ENCODE measurements around the gene VCAN. TPM values are rescaled to one million over a fixed set of nuclear protein-coding genes. Genes with fewer than 3 reads are reported as not detected.

VCAN gene
- total RNA-seq, 6 experiments from 2014 or later, result 18.8 to 25.5 (median 22.5) TPM

DNA sequence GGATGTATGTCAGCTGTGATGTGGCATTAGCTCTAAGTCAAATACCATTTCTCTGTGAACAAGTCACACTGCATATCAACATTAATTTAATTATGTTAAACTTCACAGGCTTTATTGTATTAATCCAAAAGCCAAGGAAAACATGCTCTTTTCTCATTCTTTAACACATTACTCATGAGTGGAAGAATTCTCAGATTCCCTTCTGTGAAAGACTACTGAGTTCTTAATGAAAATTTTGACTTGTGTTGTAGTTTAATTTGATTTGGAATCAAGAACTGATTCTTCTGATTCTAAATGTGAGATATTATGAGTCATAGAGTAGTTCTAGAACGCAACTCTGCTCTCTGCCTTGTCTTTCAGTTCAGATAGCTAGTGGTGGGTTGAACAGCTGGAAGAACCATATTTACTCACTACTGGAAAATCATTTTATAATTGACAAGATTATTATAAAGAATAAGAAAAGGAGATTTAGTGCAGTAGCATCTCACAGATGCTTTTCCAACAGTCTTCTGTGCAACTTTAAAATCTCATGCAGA lies 90.6 kb downstream of the VCAN start:
- Mint-ChIP-seq H3K4me1 (ENCODE audit: low read depth) (peaks cover 27% of the 10 kb centered on the region), H3K9me3 (0 out of 2 replicates have a peak, but pooled peaks cover 7% of the 10 kb centered on the region), H3K36me3 (ENCODE audit: low read depth) (peaks cover 7% of the 10 kb centered on the region), H3K4me3 (no peak overlapping the region), H3K27ac (no peak overlapping the region), H3K27me3 (ENCODE audit: insufficient read depth) (no peaks in the 10 kb centered on the region)
- no peak for DNase-seq
- TF ChIP-seq, protein P1, sequence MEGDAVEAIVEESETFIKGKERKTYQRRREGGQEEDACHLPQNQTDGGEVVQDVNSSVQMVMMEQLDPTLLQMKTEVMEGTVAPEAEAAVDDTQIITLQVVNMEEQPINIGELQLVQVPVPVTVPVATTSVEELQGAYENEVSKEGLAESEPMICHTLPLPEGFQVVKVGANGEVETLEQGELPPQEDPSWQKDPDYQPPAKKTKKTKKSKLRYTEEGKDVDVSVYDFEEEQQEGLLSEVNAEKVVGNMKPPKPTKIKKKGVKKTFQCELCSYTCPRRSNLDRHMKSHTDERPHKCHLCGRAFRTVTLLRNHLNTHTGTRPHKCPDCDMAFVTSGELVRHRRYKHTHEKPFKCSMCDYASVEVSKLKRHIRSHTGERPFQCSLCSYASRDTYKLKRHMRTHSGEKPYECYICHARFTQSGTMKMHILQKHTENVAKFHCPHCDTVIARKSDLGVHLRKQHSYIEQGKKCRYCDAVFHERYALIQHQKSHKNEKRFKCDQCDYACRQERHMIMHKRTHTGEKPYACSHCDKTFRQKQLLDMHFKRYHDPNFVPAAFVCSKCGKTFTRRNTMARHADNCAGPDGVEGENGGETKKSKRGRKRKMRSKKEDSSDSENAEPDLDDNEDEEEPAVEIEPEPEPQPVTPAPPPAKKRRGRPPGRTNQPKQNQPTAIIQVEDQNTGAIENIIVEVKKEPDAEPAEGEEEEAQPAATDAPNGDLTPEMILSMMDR (IDR thresholded peaks at IDR 0.05), result no peak

DNA sequence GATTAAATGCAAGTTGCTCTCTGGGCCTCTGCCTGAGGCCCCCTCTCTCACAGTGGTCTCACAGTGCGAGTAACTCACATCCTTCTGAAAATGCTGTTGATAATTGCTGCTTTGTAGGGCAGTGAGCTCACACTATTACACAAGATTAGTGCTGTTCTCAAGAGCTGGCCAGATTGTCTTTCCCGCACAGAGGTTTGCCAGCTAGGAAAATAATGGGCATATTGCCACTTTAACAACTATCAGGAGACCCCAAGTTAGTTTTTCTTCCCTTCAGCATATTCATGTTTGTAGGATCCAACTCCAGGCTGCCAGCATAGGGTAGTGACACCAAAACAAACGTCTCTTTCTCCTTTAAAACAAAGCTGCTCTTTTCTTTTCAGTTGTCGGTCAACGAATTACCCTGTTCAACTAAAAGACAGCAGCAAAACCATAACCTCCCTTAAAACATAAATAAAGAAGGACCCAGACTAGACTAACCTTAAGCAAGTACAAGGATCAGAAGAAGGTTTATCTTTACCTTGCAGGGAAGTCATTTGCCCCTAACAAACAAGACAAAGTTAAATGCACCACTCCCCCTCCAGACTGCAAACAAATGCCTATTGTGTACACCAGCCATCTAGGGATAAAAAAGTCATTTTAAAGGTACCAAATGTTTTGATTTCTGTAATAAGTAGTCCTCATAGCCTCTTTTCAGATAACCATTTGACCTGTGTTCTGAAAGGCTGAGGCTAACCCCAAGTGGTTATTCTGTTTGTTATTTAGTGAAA lies 91.4 kb downstream of the VCAN start:
- no peaks in the 10 kb centered on the region for H3K27me3 Mint-ChIP-seq (ENCODE audit: insufficient read depth)
- no peak overlapping the region for H3K27ac Mint-ChIP-seq
- no peak for DNase-seq
- peaks cover 32% of the 10 kb centered on the region for H3K4me1 Mint-ChIP-seq (ENCODE audit: low read depth)
- peaks cover 7% of the 10 kb centered on the region for H3K36me3 Mint-ChIP-seq (ENCODE audit: low read depth)
- TF ChIP-seq, protein P1 (IDR thresholded peaks at IDR 0.05), result no peak
- no peak overlapping the region for H3K4me3 Mint-ChIP-seq
- H3K9me3 Mint-ChIP-seq, result 0 out of 2 replicates have a peak, but pooled peaks cover 7% of the 10 kb centered on the region

DNA sequence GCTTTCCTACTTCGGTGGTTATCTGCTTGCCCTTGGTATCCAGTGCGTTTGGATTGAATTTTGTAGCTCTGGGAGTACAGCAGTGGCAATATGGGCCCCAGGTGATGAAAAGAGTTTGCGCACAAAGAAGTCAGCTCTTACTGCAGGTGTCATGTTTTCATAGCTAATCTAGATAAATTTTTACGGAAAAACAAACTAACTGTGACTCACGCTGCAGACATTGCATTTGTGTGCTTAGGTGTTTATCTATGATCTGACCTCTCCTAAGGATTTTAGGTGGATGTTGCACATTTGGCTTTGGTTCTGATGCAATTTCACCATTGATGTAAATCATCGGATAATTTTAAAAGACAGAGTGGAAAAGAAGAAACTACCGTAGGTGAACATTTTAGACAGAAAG lies 92.1 kb downstream of the VCAN start:
- DNase-seq, result no peak
- TF ChIP-seq, protein P1 (IDR thresholded peaks at IDR 0.05), result no peak
- Mint-ChIP-seq H3K4me1 (ENCODE audit: low read depth) (peaks cover 34% of the 10 kb centered on the region), H3K36me3 (ENCODE audit: low read depth) (peaks cover 7% of the 10 kb centered on the region), H3K9me3 (0 out of 2 replicates have a peak, but pooled peaks cover 7% of the 10 kb centered on the region), H3K4me3 (no peak overlapping the region), H3K27ac (no peak overlapping the region), H3K27me3 (ENCODE audit: insufficient read depth) (no peaks in the 10 kb centered on the region)

DNA sequence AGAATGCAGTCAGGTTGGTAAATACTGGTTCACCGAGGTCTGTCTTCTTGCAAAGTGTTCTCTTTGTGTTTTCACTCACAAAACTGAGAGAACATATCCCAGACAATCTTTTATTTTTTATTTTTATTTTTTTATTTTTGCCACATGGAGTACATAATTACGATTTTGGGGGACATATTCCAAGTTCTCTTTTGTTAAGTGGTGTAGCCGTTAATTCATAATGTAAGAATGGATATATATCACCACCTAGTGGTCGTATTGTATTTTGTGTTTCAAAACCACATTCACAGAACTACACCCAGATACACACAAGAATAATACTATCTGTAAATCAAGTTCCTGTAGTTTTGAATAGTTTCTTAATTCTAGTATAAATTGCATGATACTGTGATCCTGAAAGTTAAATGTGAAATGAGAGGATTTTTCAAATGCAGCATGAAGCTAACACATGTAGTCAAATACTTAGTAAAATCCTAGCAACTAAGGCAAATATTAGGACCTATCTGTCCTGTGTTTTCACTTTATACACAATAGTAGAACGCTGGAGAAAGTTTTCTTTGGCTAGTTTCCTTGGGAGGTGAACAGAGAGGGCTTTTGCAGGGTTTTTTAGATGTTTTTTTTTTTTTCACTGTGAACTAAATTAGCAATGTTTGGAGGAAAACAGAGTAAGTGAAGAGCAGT lies 92.7 kb downstream of the VCAN start:
- H3K36me3 Mint-ChIP-seq (ENCODE audit: low read depth), result peaks cover 7% of the 10 kb centered on the region
- TF ChIP-seq, protein P1 (IDR thresholded peaks at IDR 0.05), result peak; percentile 91
- no peak overlapping the region for H3K27ac Mint-ChIP-seq
- H3K27me3 Mint-ChIP-seq (ENCODE audit: insufficient read depth), result no peaks in the 10 kb centered on the region
- DNase-seq, result peak; percentile 41
- no peak overlapping the region for H3K4me3 Mint-ChIP-seq
- H3K4me1 Mint-ChIP-seq (ENCODE audit: low read depth), result peaks cover 33% of the 10 kb centered on the region
- H3K9me3 Mint-ChIP-seq, result 0 out of 2 replicates have a peak, but pooled peaks cover 7% of the 10 kb centered on the region

DNA sequence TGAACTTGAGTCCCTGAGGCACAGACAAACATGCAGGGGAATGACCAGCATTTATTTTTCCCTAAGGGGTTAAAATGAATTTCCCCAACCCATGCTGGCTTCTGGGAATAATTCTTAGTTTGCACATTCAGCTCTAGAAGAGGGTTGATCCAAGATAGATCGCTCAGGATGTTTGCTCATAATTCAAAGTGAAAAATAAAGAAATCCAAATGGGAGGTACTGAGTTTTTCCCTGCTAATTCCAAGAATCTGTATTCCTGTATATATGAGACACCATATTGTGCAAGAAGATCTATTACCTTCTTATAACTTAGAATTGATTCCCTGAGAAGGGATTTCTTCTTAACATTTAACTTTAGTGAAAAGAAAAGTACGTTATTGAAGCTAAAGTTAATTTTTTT lies 96.2 kb downstream of the VCAN start:
- Mint-ChIP-seq H3K27me3 (ENCODE audit: insufficient read depth) (peaks cover 2% of the 10 kb centered on the region; the same call in 1 of the 2 replicates), H3K27ac (peak overlapping the region; percentile 27; the same call in 1 of the 2 replicates), H3K4me3 (peak overlapping the region; percentile 45; the same call in 1 of the 2 replicates), H3K9me3 (0 out of 2 replicates have a peak, but pooled peaks cover 7% of the 10 kb centered on the region), H3K36me3 (ENCODE audit: low read depth) (peaks cover 11% of the 10 kb centered on the region), H3K4me1 (ENCODE audit: low read depth) (peaks cover 24% of the 10 kb centered on the region)
- TF ChIP-seq, protein P1 (IDR thresholded peaks at IDR 0.05), result no peak
- no peak for DNase-seq
